CD4-positive, alpha-beta T cell treated with Interleukin-6 for 4 hours (primary cell): ENCODE measurements around the gene TPTE2.
"Not testable (repeated sequence)": the region's sequence is repeated elsewhere in the genome, so short reads cannot be mapped to it uniquely, and the experiment has no call there.

Experiments used
- DNase-seq: peaks from one replicate; pipeline ENCODE4 v3.0.0-alpha.2; 2020; ENCODE audit warnings: mixed read lengths

The TPTE2 gene

DNA sequence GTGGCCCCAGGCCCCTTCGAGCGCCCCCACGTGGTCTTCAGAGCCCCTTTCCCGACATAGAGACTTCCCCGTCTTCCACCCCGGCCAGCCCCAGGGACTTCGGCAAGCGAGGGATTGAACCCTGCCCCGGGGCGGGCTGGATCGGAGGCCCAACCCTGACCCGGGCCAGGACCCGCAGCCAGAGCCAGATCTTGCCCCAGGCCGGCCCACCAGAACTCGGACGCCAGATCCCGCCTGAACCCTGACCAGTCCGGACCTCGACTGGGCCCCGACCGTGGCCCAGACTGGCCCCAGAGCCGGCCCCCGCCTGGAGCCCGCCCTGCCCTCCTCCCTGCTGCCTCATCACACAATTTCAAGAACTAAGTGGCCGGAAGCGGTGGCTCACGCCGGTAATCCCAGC, 253 bp upstream of the TPTE2 start:
- DNase-seq: no peak

DNA sequence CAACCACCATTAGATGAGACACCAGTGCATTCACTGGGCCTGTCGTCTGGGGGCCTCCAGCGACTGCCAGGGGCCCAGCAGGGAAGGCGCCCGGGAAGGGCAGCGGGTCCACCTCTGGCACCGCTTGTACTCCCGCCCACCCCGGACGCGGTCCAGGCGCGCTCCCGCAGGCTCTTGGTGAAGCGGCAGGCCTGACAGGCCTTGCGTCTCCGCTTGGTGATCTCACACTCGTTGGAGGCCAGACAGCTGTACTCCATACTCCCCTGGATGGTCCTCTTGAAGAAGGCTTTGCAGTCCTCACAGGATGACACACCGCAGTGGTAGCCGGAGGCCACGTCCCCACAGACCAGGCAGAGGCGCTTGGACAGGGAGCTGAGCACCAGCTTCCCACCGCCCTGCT, 660 bp downstream of the TPTE2 start:
- not testable (repeated sequence) for DNase-seq

DNA sequence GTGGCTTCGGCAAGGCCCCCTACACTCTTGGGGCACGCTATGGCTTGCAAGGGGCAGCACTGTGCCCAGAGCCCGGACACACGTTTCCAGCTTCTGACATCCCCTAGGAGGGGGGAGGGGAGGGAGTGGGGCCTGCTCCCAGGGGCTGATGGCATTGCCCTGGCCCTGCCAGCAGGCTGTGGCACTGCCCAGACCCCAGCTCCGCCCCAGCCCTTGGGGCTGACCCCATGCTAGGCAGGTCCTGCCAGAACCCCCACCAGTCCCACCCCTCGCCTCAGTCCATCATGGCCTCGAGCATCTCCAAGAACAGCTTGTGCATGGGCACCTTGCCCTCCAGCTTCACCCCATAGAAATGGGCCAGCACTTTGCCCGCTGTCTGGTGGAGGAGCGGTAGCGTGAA, 1.6 kb downstream of the TPTE2 start:
- DNase-seq: not testable (repeated sequence)

DNA sequence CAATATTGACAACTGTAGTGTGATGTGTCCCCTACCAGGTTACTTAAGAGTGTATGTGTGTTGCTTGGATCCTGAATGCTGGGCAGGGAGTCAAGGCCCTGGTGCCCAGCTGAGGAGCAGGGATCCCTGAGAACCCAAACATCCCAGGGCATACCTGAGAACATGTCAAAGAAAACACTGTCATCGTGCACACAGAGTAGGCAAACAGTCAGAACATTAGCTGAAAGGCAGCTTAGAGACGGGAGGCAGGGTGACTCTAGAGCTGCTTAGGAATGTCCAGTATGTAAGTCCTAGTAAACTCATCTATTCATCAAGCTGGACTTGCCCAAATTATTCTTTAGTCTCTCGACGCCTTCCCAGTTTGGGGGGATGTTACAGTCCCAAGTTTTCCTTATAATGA, 4.0 kb downstream of the TPTE2 start:
- DNase-seq: not testable (repeated sequence)

DNA sequence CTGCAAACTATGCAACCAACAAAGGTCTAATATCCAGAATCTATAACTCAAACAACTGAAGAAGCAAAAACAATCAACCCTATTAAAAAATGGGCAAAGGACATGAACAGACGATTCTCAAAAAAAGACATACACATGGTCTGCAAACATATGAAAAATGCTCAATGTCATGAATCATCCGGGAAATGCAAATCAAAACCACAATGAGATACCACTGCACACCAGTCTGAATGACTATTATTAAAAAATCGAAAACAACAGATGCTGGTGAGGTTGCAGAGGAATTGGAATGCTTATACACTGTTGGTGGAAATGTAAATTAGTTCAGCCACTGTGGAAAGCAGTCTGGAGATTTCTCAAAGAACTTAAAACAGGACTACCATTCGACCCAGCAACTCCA, 12.1 kb downstream of the TPTE2 start:
- not testable (repeated sequence) for DNase-seq

DNA sequence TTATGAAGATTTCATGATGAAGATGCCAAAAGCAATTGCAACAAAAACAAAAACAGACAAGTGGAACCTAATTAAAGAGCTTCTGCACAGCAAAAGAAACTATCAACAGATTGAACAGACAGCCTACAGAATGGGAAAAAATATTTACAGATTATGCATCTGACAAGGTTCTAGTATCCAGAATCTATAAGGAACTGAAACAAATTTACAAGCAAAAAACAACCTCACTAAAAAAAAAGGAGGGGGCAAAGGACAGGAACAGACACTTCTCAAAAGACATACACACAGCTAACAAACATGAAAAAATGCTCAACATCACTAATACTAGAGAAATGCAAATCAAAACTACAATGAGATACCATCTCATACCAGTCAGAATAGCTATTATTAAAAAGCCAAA, 35.7 kb downstream of the TPTE2 start:
- DNase-seq: not testable (repeated sequence)

DNA sequence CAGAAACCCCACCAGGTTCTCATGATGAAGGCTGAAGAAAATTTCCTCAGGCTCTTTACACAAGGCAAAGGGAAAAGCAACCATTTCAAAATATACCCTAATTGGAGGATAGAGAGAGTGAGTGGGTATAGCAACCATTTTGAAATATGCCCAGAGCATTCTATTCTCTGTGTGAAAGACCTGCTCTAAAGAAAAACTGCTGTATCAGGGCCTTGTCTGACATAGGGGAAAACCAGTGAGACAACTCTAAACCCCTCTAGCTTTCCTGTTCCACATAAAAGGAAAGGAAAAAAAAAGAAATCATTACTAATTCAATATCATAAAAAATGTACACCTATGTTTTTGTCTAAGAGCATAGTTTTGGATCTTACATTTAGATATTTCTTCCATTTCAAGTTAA, 42.3 kb downstream of the TPTE2 start:
- no peak for DNase-seq

DNA sequence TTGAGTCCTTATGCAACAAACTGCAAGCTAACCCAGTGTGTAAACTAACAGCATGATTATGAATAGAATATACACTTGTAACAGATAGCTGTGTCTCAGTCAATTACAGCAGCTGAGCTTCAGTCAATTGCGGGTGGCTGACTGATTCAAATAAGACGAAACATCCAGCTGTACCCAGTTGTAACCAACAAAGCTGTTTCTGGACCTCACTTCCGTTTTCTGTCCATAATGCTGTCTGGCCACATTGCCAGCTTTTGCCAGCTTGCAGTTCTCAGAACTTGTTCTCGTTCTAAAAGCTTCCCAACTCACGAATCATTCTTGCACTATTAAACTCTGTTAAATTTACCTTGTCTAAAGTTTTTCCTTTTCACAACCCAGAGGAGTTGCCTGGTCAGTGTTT, 53.7 kb downstream of the TPTE2 start:
- not testable (repeated sequence) for DNase-seq

DNA sequence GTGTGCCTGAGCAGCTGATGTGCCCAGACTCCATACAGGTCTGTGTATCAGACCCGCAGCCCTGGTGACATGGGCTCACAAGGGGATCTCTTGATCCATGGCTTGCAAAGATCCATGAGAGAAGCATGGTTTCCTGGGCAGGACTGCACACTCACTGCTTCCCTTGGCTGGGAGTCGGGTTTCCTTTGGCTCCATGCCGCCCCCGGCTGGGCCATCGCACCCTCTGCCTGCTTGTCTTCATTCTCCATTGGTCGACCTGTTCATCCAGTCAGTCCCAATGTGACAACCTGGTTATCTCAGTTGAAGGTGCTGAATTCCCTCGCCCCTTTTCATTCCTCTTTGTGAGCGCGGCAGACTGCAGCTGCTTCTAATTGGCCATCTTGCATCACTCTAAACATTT, 101.2 kb downstream of the TPTE2 start:
- not testable (repeated sequence) for DNase-seq

DNA sequence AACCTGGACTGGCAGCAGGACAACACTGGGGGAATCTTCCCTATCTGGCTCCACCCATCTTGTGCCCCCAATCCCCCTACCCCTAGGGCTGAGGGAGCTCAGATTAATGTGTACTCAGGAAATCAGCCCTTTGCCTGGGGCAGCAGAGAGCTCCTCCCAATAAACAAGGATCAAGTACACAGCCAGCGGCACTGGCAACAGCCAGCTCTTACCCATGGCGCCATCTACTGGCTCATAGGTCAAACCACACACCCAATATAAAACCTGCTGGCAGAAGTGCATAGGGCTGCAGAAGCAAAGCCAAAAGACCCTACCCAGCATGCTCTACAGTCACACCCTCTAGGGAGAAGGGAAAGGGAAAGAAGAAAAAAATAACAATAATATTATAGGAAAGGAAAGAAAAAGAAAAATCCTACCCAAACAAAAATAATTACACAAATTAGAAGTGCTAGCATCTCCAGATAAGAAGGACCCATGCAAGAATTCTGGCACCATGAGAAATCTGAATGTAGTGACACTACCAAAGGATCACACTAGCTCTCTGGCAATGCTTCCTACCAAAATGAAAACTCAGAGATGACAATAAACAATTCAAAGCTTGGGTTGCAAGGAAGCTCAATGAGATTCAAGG, 122.2 kb downstream of the TPTE2 start:
- not testable (repeated sequence) for DNase-seq

DNA sequence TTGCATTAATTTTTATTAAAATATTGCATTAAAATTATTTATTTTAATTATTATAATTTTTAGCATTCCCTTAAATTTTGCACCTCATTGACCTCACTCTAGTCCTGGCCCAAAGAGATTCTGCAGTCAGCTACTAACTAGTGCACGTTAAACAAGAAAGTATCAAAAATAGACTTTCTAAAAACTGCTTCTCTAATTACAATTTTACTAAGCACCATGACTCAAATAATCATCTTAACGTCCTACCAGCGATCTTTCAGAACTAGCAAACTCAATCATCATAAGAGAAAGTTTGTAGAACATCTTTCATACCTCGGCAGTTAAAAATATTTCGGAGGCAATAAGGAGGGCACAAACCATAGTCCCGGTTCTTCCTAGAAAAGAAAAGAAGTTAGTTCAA, 123.6 kb downstream of the TPTE2 start:
- DNase-seq: not testable (repeated sequence)

DNA sequence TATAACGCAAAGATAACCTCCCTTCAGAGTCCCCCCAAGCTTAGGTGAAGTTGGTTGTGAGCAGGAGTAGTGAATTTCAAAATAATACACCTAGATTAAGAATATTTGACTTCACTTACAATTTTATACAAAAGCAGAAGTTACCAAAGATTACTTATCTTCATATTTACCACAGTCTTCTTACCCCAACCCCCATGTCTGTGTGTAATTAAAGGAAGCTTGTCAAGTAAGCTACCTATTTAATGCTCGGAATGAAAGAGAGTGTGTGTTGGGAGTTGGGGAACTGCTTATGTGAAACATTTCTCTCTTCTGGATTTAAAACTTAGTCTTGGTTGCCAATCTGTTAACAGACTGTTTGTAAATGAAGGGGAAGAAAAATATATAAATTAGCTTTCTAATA, 139.1 kb downstream of the TPTE2 start:
- DNase-seq: not testable (repeated sequence)

DNA sequence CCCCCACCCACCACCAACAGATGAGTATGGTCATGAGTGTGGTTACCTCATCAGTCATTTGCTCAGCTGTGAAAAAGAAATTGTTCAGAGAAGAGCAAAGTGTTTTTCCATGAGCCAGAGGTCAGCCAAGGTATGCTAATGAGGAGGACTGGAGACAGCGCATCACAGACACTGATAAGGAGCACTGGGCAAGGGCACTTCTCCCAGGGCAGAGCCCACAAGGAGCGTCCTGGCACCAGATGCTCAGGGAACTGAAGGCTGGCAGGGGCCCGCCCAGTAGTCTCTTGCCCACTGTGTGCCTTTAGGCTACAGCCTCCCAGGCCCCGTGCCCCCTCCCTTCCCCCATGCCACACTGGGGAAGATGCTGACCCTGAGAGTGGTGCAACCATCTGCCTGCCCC, 148.8 kb downstream of the TPTE2 start:
- not testable (repeated sequence) for DNase-seq

DNA sequence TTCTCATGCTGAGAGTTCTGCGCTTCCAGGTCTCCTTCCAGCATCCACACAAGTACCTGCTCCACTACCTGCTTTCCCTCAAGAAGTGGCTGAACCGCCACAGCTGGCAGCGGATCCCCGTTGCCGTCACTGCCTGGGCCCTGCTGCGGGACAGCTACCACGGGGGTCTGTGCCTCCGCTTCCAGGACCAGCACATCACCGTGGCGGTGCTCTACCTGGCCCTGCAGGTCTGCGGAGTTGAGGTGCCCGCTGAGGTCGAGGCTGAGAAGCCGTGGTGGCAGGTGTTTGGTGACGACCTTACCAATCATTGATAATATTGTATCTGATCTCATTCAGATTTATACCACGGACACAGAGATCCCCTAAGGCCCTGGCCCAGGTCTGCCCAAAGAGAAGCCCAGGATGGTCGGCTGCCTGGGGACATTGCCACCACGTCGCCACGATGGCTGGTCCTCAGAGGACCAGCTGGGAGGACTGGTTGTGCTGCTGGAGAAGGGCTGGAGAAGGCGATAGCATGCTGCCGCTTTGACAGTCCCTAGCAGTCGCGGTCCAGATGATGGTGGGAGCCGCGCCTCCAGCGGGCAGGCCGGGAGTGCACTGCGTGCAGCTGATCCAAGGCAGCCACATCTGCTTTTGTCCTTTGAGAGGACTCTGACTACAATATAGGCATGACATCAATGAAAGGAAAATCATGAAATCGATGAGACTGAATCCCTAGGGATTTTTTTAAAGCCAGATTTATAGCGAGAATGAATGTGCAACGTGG, 178.4 kb downstream of the TPTE2 start:
- not testable (repeated sequence) for DNase-seq

DNA sequence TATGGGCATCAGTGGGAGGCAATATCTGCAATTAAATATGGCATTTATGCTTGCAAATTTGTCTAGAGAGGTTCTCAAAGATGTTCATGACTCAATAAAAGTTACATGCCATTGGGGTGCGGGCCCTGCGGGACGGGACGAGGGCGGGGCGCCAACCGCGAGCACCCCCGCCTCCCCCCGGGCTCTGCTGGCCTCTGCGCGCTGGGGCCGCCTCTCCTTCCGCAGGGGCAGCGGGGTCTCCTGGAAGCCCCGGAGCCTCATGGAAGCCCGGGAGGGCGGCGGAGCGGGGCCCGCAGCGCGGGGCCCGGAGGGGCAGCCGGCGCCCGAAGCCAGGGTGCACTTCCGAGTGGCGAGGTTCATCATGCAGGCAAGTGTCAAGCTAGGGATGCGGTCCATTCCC, 179.2 kb downstream of the TPTE2 start:
- DNase-seq: no peak
